HFF-Myc (cell line): ENCODE results near the gene AP3S2.

Experiments used
- DNase-seq: peaks from one replicate; pipeline ENCODE4 v3.0.0-alpha.2; 2011; ENCODE audit warnings: low read depth; ENCODE audit errors: extremely low read depth
- H3K4me3 ChIP-seq: replicated peaks from 2 replicates; pipeline ENCODE4 v1.5.1; 2011; ENCODE audit warnings: low read depth, mild to moderate bottlenecking, control low read depth, low read length
- TF ChIP-seq, protein P1 (sequence below): IDR thresholded peaks from 2 replicates; pipeline ENCODE4 v1.5.1; 2012; ENCODE audit warnings: mild to moderate bottlenecking, low read depth, low read length, control low read depth; ENCODE audit errors: missing control alignments

The AP3S2 gene

DNA sequence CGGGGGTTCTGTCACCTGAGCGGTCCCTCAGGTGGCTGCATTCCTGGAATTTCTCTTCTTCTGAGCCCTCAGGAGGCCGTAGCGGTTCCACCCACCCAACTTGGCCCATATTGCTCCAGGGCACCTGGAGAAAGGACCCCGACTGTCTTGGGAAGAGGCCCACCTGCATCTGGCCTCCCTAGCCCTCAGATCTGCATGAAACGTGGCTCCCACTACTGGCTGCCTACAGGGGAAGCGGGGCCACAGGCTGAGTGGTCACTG, 69.3 kb downstream of the AP3S2 start:
- H3K4me3 ChIP-seq, result no peak overlapping the region
- TF ChIP-seq, protein P1, sequence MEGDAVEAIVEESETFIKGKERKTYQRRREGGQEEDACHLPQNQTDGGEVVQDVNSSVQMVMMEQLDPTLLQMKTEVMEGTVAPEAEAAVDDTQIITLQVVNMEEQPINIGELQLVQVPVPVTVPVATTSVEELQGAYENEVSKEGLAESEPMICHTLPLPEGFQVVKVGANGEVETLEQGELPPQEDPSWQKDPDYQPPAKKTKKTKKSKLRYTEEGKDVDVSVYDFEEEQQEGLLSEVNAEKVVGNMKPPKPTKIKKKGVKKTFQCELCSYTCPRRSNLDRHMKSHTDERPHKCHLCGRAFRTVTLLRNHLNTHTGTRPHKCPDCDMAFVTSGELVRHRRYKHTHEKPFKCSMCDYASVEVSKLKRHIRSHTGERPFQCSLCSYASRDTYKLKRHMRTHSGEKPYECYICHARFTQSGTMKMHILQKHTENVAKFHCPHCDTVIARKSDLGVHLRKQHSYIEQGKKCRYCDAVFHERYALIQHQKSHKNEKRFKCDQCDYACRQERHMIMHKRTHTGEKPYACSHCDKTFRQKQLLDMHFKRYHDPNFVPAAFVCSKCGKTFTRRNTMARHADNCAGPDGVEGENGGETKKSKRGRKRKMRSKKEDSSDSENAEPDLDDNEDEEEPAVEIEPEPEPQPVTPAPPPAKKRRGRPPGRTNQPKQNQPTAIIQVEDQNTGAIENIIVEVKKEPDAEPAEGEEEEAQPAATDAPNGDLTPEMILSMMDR, result no peak
- DNase-seq, result no peak

DNA sequence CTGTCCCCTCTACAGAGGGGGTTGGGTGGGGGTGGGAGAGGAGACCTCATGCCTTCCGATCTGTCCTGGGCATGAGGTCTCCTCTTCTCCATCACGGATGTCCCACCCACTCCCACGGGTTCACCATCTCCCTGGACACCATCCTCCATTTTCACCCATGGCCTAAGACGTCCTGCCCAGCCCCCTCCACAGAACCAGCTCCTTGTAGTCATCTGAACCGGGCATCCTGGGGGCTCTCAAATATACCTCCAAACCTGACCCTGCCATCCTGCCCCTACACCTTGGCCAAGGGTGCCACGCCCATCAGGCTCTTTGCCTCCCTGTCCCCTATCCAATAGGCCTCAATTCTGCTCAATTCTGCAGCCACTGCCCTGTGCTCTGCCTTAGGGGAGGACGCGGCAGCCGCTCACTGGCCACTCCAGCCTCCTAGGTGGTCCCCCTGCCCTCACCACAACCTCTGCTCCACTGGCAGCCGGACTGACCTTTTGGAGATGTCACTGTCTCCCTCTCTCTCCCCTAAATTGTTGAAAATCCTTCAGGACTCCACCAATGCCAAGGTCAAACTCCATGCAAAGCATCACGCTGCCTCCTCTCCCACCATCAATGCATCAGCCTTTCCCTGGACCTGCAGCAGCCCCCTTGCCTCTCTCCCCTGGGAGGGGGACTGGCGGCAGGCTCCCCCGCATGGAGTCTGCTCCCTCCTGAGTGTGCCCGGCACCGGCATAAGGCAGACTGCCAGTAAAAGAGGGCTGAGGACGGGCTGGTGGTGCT, 69.8 kb downstream of the AP3S2 start:
- TF ChIP-seq, protein P1, result no peak
- no peak for DNase-seq

DNA sequence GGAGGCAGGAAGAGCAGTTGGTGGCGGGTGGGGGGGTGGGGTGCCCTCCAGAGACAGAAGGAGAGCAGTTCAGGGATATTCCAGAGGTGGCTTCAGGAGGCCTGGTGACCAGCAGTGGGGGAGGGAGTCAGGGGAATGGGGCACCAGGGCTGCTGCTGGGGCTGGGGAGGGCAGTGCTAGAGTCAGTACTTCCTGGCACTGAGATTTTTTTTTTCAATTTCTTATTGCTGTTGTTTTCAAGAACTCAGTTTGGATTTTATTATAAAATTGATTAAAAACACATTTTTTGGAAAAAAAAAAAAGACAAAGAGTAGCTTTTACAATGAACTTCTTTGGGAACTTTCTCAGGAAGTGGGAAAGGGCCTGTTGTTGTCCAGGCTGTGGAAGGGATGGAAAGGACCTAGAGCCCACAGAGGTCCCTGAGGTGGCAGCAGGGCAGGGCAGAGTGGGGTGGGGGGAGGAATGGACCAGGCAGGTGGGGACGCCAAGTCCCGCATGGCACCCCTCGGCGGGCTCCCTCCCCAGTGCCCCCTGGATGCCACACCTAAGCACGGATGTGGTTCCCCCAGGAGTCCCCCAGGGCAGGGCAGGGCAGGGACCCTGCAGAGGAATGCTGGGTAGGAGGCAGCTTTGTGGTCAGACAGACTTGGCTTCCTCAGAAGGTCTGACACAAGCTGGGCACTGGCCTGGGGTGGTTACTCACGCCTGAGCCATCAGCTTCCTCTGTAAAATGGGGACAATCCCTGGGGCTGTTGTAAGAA, 70.7 kb downstream of the AP3S2 start:
- no peak overlapping the region for H3K4me3 ChIP-seq
- no peak for DNase-seq
- TF ChIP-seq, protein P1, result no peak

More for the DNA sequence above, 69.8 kb downstream of the AP3S2 start:
- H3K4me3 ChIP-seq, result no peak overlapping the region

DNA sequence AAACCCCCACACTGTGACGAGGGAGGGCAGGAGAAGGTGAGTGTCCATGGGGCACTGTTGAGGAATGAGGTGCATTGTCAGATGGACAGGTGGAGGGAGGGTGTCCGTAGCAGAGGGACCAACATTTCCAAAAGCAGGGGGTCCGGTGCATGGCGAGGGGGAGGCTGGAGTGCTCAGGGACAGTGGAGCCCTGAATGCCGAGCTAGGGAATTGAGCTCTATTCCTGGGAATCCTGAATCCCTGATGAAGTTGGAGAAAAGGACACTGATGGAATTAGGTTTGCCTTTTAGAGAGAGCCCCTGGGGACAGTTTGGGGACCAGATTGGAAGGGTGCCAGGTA, 71.2 kb downstream of the AP3S2 start:
- TF ChIP-seq, protein P1, result no peak
- no peak overlapping the region for H3K4me3 ChIP-seq
- no peak for DNase-seq

DNA sequence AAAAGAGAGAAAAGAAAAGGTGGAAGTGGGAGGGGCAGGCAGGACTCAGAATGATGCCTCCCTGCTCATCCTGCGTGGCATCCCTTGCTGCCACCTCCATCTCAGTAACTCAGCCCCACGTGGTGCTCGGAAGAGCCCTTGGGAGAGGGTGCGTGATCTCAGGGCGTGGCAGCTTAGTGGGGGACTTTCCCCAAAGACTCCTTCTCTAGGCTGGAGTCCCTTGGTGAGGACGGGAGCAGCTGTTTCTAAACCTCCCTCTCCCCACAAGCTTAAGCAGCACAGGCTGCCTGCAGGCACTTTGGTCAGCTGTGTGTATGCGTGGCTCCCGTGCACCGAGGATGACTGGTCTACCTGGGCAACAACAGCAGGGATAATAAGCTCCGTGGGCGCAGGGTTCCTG, 71.8 kb downstream of the AP3S2 start:
- DNase-seq, result no peak
- H3K4me3 ChIP-seq, result no peak overlapping the region
- TF ChIP-seq, protein P1, result no peak

DNA sequence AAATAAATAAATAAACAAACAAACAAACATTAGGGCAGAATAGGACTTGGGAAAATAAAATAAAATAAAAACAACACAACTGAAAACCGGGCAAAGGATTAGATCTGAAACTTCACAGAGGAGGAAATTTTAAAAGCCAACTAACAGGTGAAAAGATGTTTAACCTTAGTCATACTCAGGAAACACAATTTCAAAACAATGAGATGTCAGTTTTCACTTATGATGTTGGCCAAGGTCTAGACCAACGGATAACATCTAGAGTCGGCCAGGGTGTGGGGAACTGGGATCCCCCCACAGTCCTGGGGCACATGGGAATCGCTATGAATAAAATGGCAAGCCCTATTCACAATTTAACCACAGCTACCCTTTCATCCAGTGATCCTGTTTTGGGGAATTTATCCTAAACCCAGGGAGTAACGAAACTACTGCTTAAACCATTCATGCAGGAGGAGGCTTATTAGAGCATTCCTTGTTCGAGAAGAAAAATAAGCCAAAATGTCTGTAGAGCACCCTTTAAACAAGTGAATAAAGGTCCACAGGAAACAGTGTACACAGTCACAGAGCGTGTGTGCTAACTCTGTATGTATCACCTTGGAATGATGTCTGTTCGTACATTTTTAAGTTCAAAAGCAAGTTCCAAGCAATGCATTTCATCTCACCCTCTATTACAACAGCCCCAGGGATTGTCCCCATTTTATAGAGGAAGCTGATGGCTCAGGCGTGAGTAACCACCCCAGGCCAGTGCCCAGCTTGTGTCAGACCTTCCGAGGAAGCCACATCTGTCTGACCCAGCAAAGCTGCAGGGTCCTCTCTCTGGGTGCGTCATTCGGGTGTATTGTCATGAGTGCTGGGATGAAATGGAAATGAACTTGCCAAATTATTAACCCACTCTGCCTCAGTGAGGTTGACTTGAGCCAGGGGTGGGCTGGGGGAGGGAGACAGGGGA, 72.9 kb downstream of the AP3S2 start:
- no peak overlapping the region for H3K4me3 ChIP-seq
- TF ChIP-seq, protein P1, result no peak
- DNase-seq, result no peak
